ENCODE results near the gene ZNF567.
"Not testable (repeated sequence)": the region's sequence is repeated elsewhere in the genome, so short reads cannot be mapped to it uniquely, and the experiment has no call there.

ZNF567 gene

DNA sequence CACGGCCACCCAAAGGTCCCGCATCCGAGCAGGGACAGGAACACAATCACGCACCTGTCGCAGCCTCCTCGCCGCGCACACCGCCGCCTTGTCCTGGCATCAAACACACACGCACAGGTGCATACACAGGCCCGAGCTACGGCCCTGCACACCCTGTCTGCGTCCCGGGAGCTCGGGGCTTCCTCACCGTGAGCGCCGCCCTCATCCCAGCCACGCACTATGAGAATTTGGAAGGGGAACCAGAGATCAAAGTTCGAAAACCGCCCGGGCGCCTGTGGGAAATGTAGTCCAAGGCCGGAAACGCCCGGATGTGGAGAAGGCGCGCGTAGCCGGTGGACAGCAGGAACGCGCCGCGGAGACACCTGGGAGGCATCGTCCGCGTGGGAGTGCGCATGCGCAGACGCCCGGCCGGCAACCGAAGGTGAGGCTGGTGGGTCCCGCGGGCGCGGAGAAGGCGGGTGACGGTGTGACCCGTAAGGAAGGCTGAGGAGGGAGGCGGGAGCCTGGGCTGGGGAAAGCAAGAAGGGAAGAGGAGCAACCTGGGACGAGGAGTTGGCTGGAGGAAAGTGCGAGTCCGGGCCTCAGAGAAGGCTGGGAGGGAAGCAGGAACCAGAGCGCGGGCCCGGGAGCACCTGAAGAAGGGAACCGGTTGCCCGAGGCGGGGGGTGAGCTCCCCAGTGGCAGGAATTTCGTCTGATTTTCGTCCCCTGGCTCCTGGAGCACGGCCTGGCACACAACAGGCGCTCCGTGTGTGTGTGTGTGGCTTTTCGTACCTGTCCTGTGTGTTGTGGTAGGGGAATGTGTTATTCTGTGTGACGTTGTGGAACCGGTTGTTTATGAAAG is at the start of gene ZNF567:
ZNF567 (plus strand) TSS at position 399 of the 843 bp plus-strand sequence. CDS start 7,256 bp downstream, outside the sequence.
- peak; percentile 96 to 98 for DNase-seq

DNA sequence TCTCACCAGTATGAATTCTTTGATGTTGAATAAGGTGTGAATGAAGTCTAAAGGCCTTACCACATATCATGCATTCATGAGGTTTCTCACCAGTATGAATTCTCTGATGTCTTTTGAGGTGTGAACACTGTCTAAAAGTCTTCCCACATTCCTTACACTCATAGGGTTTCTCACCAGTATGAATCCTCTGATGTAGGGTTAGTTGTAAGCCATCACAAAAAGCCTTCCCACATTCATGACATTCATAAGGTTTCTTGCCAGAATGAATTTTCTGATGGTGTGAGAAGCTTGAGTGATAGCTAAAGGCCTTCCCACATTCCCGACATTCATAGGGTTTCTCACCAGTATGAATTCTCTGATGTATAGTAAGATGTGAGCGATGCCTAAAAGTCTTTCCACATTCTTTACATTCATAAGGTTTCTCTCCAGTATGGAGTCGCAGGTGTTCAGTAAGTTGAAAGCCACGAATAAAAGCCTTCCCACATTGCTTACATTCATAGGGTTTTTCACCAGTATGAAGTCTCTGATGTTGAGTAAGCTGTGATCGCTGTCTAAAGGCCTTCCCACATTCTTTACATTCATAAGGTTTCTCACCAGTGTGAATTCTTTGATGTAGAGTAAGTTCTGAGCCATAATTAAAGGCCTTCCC is 48.4 kb upstream of the ZNF567 start:
- no peak for DNase-seq

- no peak for DNase-seq
Observed at GRCh38 chr19:36646746-36647145, 40.7 kb upstream of the ZNF567 start.

GRCh38 chr19:36652958-36653357 is 34.5 kb upstream of the ZNF567 start:
- DNase-seq = peak in 1 of 2 experiments; percentile 41

- DNase-seq = no peak
Observed at GRCh38 chr19:36665832-36666231, 21.6 kb upstream of the ZNF567 start.

- DNase-seq = no peak
Observed at GRCh38 chr19:36668646-36669045, 18.8 kb upstream of the ZNF567 start.

DNA sequence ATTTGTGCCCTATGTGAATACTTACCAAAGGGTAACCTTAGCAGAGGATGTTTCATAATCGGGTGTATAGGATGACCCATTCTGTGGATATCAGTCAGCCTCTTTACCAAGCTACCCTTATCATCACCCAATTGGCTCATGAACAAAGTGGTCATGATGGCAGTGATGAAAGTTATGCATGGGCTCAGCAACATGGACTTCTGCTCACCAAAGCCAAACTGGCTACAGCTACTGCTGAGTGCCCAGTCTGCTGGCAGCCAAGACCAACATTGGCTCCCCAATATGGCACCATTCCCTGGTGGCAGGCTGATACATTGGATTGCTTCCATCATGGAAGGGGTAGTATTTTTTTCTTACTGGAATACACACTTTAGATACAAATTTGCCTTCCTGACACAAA is 15.0 kb upstream of the ZNF567 start:
- DNase-seq = no peak

DNA sequence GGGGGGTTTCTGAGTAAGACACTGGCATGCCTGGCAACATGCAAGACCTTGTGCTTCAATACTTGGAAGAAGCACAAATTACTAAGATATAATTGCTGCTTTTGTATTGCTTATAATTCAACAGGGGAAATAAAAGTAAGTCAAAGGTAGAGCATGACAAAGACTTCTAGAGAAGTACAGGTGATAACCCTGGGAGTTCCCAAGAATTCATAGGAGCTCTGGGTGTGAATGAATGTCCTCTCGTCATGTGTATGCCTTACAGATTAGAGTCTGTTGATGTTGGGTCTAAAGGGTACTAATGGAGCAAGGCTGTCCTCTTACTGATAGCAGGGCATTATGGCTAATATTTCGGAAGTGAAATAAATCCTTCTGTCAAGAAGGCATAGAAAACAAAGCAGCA is 13.2 kb upstream of the ZNF567 start:
- DNase-seq = no peak

GRCh38 chr19:36679455-36679854 is 8.0 kb upstream of the ZNF567 start:
- DNase-seq = no peak

DNA sequence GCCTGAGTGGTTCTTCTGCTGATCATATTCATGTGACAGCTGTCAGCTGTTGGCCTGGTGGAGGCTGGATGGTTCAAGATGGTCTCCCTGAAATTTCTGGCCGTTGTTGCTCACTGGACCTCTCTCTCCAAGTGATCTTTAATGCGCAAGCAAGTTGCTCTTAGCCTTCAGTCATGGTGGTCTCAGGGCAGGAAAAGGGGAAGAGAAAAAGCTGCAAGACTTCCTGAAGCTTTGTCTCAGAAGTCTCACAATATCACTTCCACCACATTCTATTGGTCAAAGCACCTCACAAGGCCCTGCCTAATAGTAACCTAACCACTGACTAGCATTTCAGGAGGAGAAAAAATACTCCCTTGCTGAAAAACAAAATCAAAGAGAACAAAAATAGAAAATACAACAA is 1.6 kb upstream of the ZNF567 start:
- no peak for DNase-seq

- no peak for DNase-seq
Observed at GRCh38 chr19:36686365-36687213, 823 bp upstream of the ZNF567 start.

DNA sequence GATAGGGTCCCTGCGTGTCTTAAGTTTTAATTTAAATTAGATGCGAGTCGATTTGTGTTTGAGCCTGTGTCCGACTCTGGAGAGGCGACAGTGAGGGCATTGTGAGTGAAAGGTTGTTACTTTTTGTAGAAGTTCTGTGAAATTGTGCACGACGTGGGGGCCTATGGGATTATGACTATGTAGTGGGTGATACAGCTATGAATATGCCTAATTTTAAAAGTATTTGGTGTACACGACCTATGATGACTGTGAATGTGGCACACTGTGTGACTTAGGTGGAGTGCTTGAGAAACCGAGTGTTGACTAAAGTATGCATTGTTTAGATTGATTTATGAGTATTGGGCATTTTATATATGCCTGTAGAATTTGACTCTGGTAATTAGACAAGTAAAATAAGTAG is 646 bp downstream of the ZNF567 start:
- DNase-seq = no peak

DNA sequence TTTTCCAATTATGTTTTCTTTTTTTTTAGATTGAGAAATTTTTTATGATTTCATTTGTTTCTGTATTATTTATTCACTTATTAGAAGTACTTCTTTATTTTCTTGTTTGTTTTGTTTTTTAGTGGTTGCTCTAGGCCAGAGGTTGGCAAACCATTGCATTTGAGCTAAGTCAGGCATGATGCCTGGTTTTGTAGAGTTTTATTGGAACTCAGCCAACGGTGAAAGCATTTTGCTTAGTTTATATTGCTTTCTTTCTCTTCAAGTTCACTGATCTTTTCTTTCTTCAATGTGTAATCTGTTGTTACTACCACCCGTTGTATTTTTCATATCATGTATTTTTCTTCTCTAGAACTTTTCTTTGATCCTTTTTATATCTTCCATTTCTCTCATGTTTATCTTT is 19.7 kb downstream of the ZNF567 start:
- no peak for DNase-seq

- no peak for DNase-seq
Observed at GRCh38 chr19:36709423-36709822, 22.0 kb downstream of the ZNF567 start.

DNA sequence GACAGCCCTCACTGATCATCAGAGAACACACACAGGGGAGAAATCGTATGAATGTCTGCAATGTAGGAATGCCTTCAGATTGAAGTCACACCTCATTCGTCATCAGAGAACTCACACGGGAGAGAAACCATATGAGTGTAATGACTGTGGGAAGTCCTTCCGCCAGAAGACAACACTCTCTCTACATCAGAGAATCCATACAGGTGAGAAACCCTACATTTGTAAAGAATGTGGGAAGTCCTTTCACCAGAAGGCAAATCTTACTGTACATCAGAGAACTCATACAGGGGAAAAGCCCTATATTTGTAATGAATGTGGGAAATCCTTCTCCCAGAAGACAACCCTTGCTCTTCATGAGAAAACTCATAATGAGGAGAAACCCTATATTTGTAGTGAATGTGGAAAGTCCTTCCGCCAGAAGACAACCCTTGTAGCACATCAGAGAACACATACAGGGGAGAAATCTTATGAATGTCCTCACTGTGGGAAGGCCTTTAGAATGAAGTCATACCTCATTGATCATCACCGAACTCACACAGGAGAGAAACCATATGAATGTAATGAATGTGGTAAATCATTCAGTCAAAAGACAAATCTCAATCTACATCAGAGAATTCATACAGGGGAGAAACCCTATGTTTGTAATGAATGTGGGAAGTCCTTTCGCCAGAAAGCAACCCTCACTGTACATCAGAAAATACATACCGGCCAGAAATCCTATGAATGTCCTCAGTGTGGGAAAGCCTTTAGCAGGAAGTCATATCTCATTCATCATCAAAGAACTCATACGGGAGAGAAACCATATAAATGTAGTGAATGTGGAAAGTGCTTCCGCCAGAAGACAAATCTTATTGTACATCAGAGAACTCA is 32.5 kb downstream of the ZNF567 start:
- no peak for DNase-seq

- not testable (repeated sequence) for DNase-seq
Observed at GRCh38 chr19:36736166-36736565, 48.8 kb downstream of the ZNF567 start.

- no peak for DNase-seq
Observed at GRCh38 chr19:36745870-36746269, 58.5 kb downstream of the ZNF567 start.

- DNase-seq = no peak
Observed at GRCh38 chr19:36747750-36748149, 60.3 kb downstream of the ZNF567 start.

GRCh38 chr19:36748431-36749275 is 61.2 kb downstream of the ZNF567 start:
- no peak for DNase-seq

DNA sequence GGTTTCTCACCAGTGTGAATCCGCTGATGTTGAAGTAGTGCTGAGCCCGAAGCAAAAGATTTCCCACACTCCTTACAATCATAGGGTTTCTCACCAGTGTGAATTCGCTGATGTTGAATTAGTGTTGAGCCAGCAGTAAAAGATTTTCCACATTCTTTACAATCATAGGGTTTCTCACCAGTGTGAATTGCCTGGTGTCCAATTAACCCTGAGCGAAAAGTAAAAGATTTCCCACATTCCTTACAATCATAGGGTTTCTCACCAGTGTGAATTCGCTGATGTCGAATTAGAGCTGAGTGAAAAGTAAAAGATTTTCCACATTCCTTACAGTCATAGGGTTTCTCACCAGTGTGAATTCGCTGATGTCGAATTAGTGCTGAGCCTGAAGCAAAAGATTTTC is 62.2 kb downstream of the ZNF567 start:
- not testable (repeated sequence) for DNase-seq

- no peak for DNase-seq
Observed at GRCh38 chr19:36750066-36750691, 62.8 kb downstream of the ZNF567 start.

All from NCI-H1930 (cell line).